Smooth muscle cell (in vitro differentiated cells): ENCODE data around the gene ANO6. TPM values are rescaled to one million over a fixed set of nuclear protein-coding genes. Genes with fewer than 3 reads are reported as not detected.

Source experiments
- DNase-seq: peaks from one replicate; lab custom pipeline; 2025; ENCODE audit not compliant: unreplicated experiment; lab: John Stamatoyannopoulos, UW
- H2AFZ ChIP-seq: fragments of 200-600 bp; sonication (generic); 2 replicates; pipeline ENCODE4 v1.6.0; 2016; ENCODE audit warnings: antibody characterized with exemption, low read depth, mild to moderate bottlenecking
- H3F3A ChIP-seq: fragments of 200-600 bp; sonication (generic); 2 replicates; pipeline ENCODE4 v1.6.0; 2017; ENCODE audit warnings: antibody characterized with exemption, low read depth
- H3K27ac ChIP-seq: fragments of 200-600 bp; sonication (generic); 2 replicates; pipeline ENCODE4 v1.5.1; 2016; ENCODE audit warnings: low read depth, mild to moderate bottlenecking
- H3K27me3 ChIP-seq: fragments of 200-600 bp; sonication (generic); 2 replicates; pipeline ENCODE4 v1.6.1; 2016; ENCODE audit warnings: low read depth, mild to moderate bottlenecking
- H3K36me3 ChIP-seq: fragments of 200-600 bp; sonication (generic); 2 replicates; pipeline ENCODE4 v1.5.1; 2016; ENCODE audit warnings: low read depth
- H3K4me1 ChIP-seq: fragments of 200-600 bp; sonication (generic); 2 replicates; pipeline ENCODE4 v1.5.1; 2016; ENCODE audit warnings: low read depth
- H3K4me2 ChIP-seq: fragments of 200-600 bp; sonication (generic); 2 replicates; pipeline ENCODE4 v1.6.0; 2016; ENCODE audit warnings: mild to moderate bottlenecking
- H3K4me3 ChIP-seq: fragments of 200-600 bp; sonication (generic); 2 replicates; pipeline ENCODE4 v1.5.1; 2016; ENCODE audit warnings: mild to moderate bottlenecking
- H3K79me2 ChIP-seq: fragments of 200-600 bp; sonication (generic); 2 replicates; pipeline ENCODE4 v1.6.0; 2016; ENCODE audit warnings: low read depth, mild to moderate bottlenecking
- H3K9ac ChIP-seq: fragments of 200-600 bp; sonication (generic); 2 replicates; pipeline ENCODE4 v1.6.0; 2016; ENCODE audit warnings: low read depth
- H3K9me3 ChIP-seq: fragments of 200-600 bp; sonication (generic); replicated peaks from 2 replicates; pipeline ENCODE4 v1.5.1; 2016; ENCODE audit warnings: low read depth
- H4K20me1 ChIP-seq: fragments of 200-600 bp; sonication (generic); 2 replicates; pipeline ENCODE4 v1.6.0; 2016; ENCODE audit warnings: low read depth
- WGBS: methylation state at CpG from one replicate; pipeline ENCODE4 v1.1.7; 2016; ENCODE audit warnings: low lambda C conversion rate; 5-methylcytosine and 5-hydroxymethylcytosine counted together
- polyA plus RNA-seq: library from polyadenylated mRNA; unstranded; fragments of >200 nt; fragmentation: Nextera tagmentation; extraction: Ambion mirVana; gene quantifications from 2 replicates; pipeline ENCODE4 v1.2.1, GENCODE V29; 2016
- total RNA-seq: library from RNA; depleted of rRNA; stranded (reverse); fragments of >200 nt; gene quantifications from 2 replicates; pipeline ENCODE4 v1.2.3, GENCODE V29; 2014
- TF ChIP-seq, protein P1 (sequence below): fragments of 200-600 bp; sonication (generic); IDR thresholded peaks from 2 replicates; pipeline ENCODE4 v1.5.1; 2017; ENCODE audit warnings: borderline replicate concordance, mild to moderate bottlenecking, antibody characterized with exemption; ENCODE audit not compliant: insufficient read depth, poor library complexity, severe bottlenecking

Gene ANO6
- total and polyA plus RNA-seq, 2 experiments from 2014 or later = 44.8 to 106 TPM

DNA sequence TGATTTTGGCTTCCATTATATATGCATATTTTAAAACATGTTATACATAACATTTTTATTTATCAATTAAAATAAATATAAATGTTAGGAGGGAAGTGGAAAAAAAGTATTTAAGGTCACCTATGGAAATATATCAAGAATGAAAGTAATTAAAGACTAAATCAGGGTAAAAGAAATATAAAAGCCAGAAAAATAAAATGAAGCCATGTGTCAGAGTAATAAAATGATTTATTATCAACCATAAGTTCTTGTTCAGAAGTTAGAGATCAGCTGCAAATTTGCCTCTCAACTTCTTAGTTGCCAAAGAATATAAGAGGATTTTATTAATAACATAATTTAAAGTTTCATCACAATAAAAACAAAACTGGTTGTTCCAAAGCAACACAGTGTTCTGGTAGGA is 121.9 kb downstream of the ANO6 start:
- H3K9me3 ChIP-seq = no peaks in the 10 kb centered on the region
- H3K4me3 ChIP-seq = no peak overlapping the region
- peaks cover 6% of the 10 kb centered on the region for H3F3A ChIP-seq
- no peak overlapping the region for H3K9ac ChIP-seq
- H3K79me2 ChIP-seq = peaks cover 12% of the 10 kb centered on the region
- no peak overlapping the region for H3K4me2 ChIP-seq
- TF ChIP-seq, protein P1, sequence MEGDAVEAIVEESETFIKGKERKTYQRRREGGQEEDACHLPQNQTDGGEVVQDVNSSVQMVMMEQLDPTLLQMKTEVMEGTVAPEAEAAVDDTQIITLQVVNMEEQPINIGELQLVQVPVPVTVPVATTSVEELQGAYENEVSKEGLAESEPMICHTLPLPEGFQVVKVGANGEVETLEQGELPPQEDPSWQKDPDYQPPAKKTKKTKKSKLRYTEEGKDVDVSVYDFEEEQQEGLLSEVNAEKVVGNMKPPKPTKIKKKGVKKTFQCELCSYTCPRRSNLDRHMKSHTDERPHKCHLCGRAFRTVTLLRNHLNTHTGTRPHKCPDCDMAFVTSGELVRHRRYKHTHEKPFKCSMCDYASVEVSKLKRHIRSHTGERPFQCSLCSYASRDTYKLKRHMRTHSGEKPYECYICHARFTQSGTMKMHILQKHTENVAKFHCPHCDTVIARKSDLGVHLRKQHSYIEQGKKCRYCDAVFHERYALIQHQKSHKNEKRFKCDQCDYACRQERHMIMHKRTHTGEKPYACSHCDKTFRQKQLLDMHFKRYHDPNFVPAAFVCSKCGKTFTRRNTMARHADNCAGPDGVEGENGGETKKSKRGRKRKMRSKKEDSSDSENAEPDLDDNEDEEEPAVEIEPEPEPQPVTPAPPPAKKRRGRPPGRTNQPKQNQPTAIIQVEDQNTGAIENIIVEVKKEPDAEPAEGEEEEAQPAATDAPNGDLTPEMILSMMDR = no peak
- H3K27me3 ChIP-seq = no peaks in the 10 kb centered on the region
- no peaks in the 10 kb centered on the region for H3K36me3 ChIP-seq
- peak overlapping the region; percentile 100 for H3K27ac ChIP-seq
- DNase-seq = no peak
- no peak overlapping the region for H2AFZ ChIP-seq
- H3K4me1 ChIP-seq = peaks cover 8% of the 10 kb centered on the region
- peaks cover 4% of the 10 kb centered on the region for H4K20me1 ChIP-seq

DNA sequence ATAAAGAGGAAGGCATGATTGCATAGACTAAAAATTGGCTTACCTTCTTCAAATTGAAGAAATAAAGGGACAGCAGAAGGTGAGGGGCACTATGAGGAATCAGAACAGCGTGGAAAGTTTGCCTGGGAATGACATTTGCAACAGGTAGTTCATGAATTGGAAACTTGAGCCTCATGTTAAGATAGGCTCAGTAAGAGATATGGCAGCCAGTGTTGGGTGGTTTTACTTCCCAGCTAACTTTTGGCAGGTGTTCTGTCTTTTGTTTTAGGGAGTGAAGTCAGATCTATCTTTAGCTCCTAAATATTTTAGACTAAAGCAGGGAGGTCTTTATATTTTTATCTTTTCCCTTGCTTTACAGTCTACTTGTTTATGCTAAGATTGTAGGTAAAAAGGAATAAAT is 122.4 kb downstream of the ANO6 start:
- Histone ChIP-seq H3K4me3 (no peak overlapping the region), H3K4me1 (peaks cover 8% of the 10 kb centered on the region), H3K27ac (peak overlapping the region; percentile 100), H4K20me1 (peaks cover 4% of the 10 kb centered on the region), H3K36me3 (no peaks in the 10 kb centered on the region), H3K27me3 (no peaks in the 10 kb centered on the region), H3F3A (peaks cover 6% of the 10 kb centered on the region), H3K4me2 (no peak overlapping the region), H3K79me2 (peaks cover 12% of the 10 kb centered on the region), H2AFZ (no peak overlapping the region), H3K9me3 (no peaks in the 10 kb centered on the region), H3K9ac (no peak overlapping the region)
- 97% methylated on average over 1 of the region's 1 CpG for WGBS
- TF ChIP-seq, protein P1 = no peak
- no peak for DNase-seq

DNA sequence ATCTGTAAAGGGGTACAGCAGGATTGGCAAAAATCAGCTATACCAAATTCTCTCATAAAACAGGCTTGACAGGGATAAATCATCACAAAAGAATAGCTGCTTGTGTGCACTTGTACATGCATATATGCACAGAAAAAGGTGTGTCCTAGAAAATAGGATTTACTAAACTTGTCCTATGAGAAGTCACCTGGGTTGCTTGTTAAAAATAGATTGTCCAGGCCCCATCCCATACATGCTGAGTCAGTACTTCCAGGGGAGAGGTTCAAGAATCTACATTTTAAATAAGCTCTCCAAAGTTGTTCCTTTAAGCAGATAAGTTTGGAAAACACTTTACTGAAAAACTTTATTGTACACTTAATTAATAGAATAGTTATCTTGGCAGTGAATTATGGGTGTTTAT is 123.1 kb downstream of the ANO6 start:
- peaks cover 4% of the 10 kb centered on the region for H4K20me1 ChIP-seq
- H3K36me3 ChIP-seq = no peaks in the 10 kb centered on the region
- H3F3A ChIP-seq = peaks cover 6% of the 10 kb centered on the region
- H3K4me1 ChIP-seq = peaks cover 8% of the 10 kb centered on the region
- no peaks in the 10 kb centered on the region for H3K27me3 ChIP-seq
- H3K9ac ChIP-seq = no peak overlapping the region
- H3K9me3 ChIP-seq = no peaks in the 10 kb centered on the region
- H3K27ac ChIP-seq = peak overlapping the region; percentile 100
- no peak overlapping the region for H3K4me2 ChIP-seq
- no peak overlapping the region for H3K4me3 ChIP-seq
- no peak overlapping the region for H2AFZ ChIP-seq
- TF ChIP-seq, protein P1 = no peak
- peaks cover 12% of the 10 kb centered on the region for H3K79me2 ChIP-seq
- no peak for DNase-seq

DNA sequence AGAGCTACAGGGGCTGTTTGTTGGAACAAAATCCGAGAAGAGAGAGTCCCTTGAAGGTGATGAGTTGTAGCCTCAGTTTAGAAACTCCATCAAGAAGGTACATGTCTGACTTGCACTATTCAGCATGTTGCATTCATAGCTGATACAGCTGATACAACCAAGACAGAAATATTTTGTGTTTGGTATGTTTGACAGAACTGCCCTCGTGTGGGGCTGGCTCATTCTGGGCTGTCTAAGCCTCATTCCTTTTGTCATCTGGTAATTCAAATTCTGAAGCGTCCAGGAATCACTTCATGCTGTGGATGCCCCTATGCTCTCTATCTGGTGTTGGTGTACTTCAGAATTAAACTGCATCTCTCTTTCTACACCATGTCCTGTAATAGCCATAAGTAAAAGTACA is 126.3 kb downstream of the ANO6 start:
- H3K36me3 ChIP-seq = no peaks in the 10 kb centered on the region
- DNase-seq = no peak
- no peak overlapping the region for H2AFZ ChIP-seq
- H3K9ac ChIP-seq = no peak overlapping the region
- H3K27me3 ChIP-seq = no peaks in the 10 kb centered on the region
- peaks cover 12% of the 10 kb centered on the region for H3K79me2 ChIP-seq
- H3K4me3 ChIP-seq = no peak overlapping the region
- H3K4me2 ChIP-seq = no peak overlapping the region
- no peaks in the 10 kb centered on the region for H3F3A ChIP-seq
- H3K27ac ChIP-seq = peak overlapping the region; percentile 52
- no peaks in the 10 kb centered on the region for H3K9me3 ChIP-seq
- 84% methylated on average over 3 of the region's 3 CpGs for WGBS
- TF ChIP-seq, protein P1 = no peak
- H4K20me1 ChIP-seq = peaks cover 3% of the 10 kb centered on the region
- no peaks in the 10 kb centered on the region for H3K4me1 ChIP-seq
